Measurements from ENCODE around the gene THRAP3.

Gene THRAP3

GRCh38 chr1:36322786-36323635 lies 98.8 kb downstream of the THRAP3 start:
- TF ChIP-seq CTCF (IDR thresholded peaks at IDR 0.05; ENCODE audit: low read depth, low read length), result no peak
- peak overlapping the region; percentile 84 for H3K4me3 ChIP-seq (ENCODE audit: low read depth, low read length)

GRCh38 chr1:36323636-36324352 lies 99.6 kb downstream of the THRAP3 start, which contains the start of gene EVA1B:
TSS of gene EVA1B (minus strand) at chr1:36323645. CDS start at chr1:36323037, 608 bp downstream.
- peak within 1 kb of the TSS; percentile 84 for H3K4me3 ChIP-seq (ENCODE audit: low read depth, low read length)
- no peak for TF ChIP-seq CTCF (IDR thresholded peaks at IDR 0.05; ENCODE audit: low read depth, low read length)

DNA sequence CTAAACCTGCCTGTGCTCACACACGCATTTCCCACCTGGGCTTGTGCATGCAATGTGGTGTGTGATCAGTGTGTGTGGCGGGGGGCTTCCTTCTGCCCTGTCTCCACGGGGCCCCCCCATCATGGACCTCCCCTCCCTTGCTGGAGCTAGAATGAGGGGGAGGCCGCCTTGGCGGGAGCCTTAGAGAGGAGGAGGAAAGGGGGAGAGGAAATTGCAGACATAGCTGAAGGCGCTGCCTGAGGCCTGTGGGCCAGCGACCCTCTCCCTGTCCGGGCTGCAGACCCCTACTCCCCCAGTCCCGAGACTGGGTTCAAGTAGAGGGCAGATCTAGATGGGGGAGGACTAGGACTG lies 100.1 kb downstream of the THRAP3 start:
- TF ChIP-seq CTCF (IDR thresholded peaks at IDR 0.05; ENCODE audit: low read depth, low read length), result no peak
- no peak overlapping the region for H3K4me3 ChIP-seq (ENCODE audit: low read depth, low read length)

DNA sequence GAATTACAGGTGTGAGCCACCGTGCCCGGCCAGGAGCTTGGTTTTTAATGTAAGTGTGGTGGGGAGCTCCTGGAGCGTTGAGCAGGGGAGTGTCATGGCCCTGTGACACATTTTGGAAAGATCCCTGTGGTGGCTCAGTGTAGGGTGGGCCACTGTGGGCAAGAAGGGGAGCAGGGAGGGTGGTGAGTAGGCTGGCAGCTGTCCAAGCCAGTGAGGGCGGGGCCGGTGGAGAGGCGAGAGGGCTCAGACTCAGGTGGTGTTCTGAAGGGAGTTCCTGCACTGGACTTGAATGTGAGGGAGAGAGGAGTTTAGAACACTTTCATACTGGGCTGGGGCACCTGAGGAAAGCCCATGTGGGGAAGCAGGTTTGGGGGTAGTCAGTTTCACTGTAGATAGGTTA lies 102.3 kb downstream of the THRAP3 start:
- no peak overlapping the region for H3K4me3 ChIP-seq (ENCODE audit: low read depth, low read length)
- no peak for TF ChIP-seq CTCF (IDR thresholded peaks at IDR 0.05; ENCODE audit: low read depth, low read length)

- no peak overlapping the region for H3K4me3 ChIP-seq (ENCODE audit: low read depth, low read length)
- TF ChIP-seq CTCF (IDR thresholded peaks at IDR 0.05; ENCODE audit: low read depth, low read length), result no peak
Measured at GRCh38 chr1:36327421-36328087, 103.3 kb downstream of the THRAP3 start.

DNA sequence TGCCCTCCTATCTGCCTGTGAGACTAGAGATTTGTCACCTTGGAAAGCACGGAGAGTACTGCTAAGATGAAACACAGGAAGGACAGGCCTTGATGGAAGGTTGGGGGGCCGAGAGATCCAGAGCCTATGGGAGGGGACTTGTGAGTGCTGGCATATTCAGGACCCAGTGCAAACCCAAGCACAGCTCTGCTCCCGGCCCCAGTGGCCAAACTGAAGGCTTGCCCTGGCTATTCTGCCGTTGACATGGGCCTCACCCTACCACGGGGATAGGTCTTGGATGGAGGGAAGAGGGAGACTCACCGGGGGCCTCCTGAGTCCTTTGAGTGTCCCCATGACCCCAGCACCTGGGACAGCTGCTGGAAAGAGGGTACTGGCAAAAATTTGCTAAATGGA lies 103.8 kb downstream of the THRAP3 start:
- TF ChIP-seq CTCF (IDR thresholded peaks at IDR 0.05; ENCODE audit: low read depth, low read length), result no peak
- no peak overlapping the region for H3K4me3 ChIP-seq (ENCODE audit: low read depth, low read length)

Data from WI38 (cell line).